ENCODE measurements around the gene C9orf78.

Gene C9orf78

GRCh38 chr9:129781131-129781530 is 53.9 kb downstream of the C9orf78 start:
- DNase-seq (ENCODE audit: extremely low spot score, insufficient read length, low read depth) (no peak), FAIRE-seq (no peak)

GRCh38 chr9:129779560-129780190 is 55.4 kb downstream of the C9orf78 start:
- no peak for FAIRE-seq
- DNase-seq (ENCODE audit: extremely low spot score, insufficient read length, low read depth) = no peak

- FAIRE-seq (no peak), DNase-seq (ENCODE audit: extremely low spot score, insufficient read length, low read depth) (no peak)
These were observed 56.6 kb downstream of the C9orf78 start for GRCh38 chr9:129778469-129778868.

- no peak for DNase-seq (ENCODE audit: extremely low spot score, insufficient read length, low read depth)
- FAIRE-seq = no peak
These were observed 57.3 kb downstream of the C9orf78 start for GRCh38 chr9:129777769-129778130.

All from GM18507 (cell line).